GM10266 (cell line): Measurements from ENCODE around the gene LSS.
A peak's percentile ranks its signal among the peaks of the same experiment; 100 is the strongest.

ENCODE experiments used
- DNase-seq: peaks from one replicate; pipeline ENCODE4 v3.0.0; 2012; ENCODE audit errors: extremely low spot score
- TF ChIP-seq, protein P1 (sequence below): IDR thresholded peaks from 2 replicates; pipeline ENCODE4 v1.5.1; 2012; ENCODE audit warnings: mild to moderate bottlenecking, low read depth; ENCODE audit not compliant: control insufficient read depth, insufficient read depth; ENCODE audit errors: missing control alignments

LSS gene

DNA sequence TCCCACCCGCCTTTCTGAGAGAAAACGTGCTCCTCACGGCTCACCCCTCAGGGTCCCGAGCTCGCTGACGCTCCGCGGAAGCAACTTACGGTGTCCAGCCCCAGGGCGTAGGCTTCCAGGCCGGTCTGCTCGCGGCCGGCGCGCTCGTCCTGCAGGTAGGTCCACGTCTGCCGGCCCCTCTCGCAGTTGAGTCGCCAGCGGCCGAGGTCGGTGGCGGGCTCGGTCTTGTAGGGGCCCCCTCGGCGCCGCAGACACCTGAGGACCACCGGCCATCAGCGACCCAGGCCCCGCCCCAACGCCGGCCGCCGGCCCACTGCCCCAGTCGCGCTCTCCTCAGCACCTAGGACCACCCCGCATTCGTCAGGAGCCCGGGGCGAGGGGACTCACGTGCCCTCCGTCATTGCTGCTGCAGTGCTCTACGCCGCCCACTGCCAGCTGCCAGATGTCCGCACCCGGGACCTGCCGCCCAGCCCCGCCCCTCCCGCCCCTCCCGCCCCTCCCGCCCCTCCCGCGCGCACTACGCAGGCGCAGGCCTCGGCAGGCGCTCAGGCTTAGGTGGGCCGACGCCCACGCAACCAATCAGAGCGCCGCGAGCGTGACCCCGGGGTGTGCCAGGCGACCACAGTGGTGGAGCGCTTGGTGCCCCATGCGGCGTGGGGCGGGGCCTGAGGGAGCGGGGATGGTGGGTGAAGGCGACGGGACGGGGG lies at the start of gene LSS:
TSS of gene LSS (minus strand) at position 430 of the 707 bp plus-strand sequence. CDS start at position 401, 29 bp downstream.
- peak; percentile 99 for DNase-seq
- TF ChIP-seq, protein P1, sequence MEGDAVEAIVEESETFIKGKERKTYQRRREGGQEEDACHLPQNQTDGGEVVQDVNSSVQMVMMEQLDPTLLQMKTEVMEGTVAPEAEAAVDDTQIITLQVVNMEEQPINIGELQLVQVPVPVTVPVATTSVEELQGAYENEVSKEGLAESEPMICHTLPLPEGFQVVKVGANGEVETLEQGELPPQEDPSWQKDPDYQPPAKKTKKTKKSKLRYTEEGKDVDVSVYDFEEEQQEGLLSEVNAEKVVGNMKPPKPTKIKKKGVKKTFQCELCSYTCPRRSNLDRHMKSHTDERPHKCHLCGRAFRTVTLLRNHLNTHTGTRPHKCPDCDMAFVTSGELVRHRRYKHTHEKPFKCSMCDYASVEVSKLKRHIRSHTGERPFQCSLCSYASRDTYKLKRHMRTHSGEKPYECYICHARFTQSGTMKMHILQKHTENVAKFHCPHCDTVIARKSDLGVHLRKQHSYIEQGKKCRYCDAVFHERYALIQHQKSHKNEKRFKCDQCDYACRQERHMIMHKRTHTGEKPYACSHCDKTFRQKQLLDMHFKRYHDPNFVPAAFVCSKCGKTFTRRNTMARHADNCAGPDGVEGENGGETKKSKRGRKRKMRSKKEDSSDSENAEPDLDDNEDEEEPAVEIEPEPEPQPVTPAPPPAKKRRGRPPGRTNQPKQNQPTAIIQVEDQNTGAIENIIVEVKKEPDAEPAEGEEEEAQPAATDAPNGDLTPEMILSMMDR: no peak

DNA sequence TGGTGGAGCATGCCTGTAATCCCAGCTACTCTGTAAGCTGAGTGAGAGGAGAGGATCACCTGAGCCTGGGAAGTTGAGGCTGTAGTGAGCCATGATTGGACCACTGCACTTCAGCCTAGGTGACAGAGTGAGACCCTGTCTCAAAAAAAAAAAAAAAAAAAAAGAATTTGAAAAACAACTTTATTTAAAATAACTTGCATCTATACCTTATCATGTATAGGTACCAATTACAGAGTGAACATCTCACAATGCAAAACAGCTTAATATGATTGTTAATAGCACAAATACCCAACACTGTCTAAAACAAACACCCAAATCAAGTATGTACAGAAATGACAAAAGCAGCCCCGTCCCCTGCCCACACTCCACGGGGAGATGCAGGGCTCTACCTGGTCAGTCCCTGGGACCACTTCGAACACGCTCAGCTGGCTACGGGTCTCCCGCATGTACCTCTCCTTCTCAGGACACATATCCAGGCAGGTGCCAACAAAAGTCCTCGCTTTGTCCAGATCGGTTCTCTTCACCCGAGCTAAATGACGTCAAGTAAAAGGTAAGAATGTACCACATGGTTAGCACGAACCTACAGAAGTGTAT lies 46.3 kb upstream of the LSS start:
- TF ChIP-seq, protein P1: no peak
- no peak for DNase-seq

DNA sequence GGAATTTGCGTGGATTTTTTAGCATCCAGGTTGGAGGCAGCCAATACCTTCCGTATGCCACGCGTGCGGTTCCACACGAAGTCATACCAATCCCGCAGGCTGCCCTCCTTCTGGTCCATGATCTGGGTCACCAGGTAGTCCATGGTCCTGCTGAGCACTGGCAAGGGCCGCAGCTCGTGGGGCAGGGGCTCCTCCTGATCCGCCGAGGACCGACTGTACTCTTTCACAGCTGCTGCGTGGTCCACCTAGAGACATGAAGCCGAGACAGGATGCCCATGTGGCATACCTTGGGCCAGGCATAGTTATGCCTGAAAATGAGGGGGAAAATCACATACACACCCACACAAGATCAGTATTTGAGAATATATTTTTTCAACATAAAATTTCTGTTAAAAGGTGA lies 44.8 kb upstream of the LSS start:
- TF ChIP-seq, protein P1: no peak
- no peak for DNase-seq

DNA sequence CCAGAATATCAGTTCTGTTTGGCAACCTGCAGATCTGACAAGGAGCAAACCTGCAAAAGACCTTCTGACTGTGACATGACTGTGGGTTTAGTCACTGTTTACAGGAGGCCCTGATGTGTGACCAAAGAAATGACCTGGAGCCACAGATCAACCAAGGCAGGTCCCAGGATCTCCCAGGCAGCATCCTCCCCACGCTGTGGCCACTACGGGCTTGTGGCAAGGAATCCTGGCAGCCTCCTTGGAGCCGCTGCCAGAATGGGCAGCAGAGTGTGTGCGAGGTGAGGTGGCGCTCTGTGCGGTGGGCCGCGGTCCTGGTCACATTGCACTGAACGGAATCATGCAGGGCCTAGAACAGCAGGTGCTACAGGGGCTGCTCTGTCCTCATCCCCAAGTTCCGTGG lies 40.9 kb upstream of the LSS start:
- TF ChIP-seq, protein P1: no peak
- no peak for DNase-seq

DNA sequence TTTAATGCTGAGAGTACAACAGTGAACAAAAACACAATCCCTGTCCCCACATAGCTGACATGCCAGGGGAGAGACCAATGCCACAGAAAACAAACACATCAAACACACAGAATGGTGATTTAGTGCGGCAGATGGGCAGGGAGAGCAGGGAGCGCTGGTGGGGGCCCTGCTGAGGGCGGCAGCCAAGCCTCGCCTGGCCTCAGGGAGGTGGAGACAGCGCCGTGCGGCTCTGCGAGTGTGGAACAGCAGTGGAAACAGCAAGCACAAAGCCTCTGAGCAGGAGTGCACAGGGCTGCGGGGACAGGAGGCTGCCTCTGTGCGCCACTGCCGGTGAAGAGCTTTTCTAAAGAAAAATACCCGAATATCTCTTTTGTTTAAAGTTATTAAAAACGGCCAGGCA lies 39.8 kb upstream of the LSS start:
- DNase-seq: no peak
- TF ChIP-seq, protein P1: no peak

DNA sequence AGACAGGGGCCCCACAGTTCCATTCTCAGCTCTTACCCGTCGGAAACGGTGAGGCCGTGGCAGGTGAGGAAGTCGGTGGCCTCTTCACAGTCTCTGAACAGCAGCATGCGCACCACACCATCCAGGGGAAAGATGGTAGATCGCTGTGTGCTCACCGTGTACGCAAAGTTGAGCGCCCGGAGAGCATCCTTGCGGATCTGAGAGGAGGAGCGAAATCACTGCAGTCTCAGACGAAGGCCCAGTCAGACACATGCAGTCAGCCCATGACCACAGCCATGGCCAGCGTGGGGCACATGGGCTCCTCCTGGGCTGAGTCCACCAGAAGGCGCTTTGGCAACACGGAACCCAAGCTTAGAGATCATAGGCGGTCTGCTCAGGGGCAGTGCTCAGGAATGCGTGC lies 38.4 kb upstream of the LSS start:
- DNase-seq: no peak
- TF ChIP-seq, protein P1: no peak
